Rectal smooth muscle tissue (tissue), 1 donor: ENCODE measurements around the gene SATL1.
"Not testable (repeated sequence)": the region's sequence is repeated elsewhere in the genome, so short reads cannot be mapped to it uniquely, and the experiment has no call there.

Experiments used
- H3K27ac ChIP-seq: one replicate; pipeline ENCODE4 v1.7.0; 2013; ENCODE audit warnings: low read depth, low read length, inconsistent platforms
- H3K27me3 ChIP-seq: one replicate; pipeline ENCODE4 v1.7.0; 2013; ENCODE audit warnings: low read length; ENCODE audit not compliant: control insufficient read depth, insufficient read depth
- H3K36me3 ChIP-seq: one replicate; pipeline ENCODE4 v1.7.0; 2013; ENCODE audit warnings: low read length; ENCODE audit not compliant: control insufficient read depth, insufficient read depth
- H3K4me1 ChIP-seq: one replicate; pipeline ENCODE4 v1.7.0; 2013; ENCODE audit warnings: low read length; ENCODE audit not compliant: control insufficient read depth, insufficient read depth
- H3K4me3 ChIP-seq: one replicate; pipeline ENCODE4 v1.7.0; 2013; ENCODE audit warnings: low read length
- H3K9ac ChIP-seq: one replicate; pipeline ENCODE4 v1.7.0; 2013; ENCODE audit warnings: low read length

The SATL1 gene

DNA sequence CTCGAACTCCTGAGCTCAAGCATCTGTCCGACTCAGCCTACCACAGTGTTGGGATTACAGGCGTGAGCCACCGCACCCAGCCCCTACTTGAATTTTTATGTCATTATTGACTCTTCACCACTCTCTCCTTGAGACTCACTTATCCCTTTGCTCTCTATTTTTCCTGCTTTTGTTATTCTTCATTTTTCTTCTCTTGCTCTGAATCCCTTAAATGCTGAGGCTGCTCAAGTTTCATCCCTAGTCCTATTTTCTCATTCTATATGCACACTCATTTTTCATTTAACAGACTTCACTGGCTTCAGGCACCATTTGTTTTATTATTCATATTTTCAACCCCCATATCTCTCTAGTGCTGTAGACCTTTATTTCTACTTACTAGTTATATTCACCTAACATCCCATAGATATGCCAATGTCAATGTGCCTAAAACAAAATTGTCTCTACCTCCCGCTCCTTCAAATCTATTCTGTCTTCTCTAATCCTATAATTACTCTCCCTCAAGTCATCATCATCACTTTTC lies 154.2 kb downstream of the SATL1 start:
- Histone ChIP-seq H3K27me3 (no peaks in the 10 kb centered on the region), H3K4me3 (no peak overlapping the region), H3K9ac (no peak overlapping the region), H3K27ac (no peak overlapping the region), H3K36me3 (no peaks in the 10 kb centered on the region), H3K4me1 (no peaks in the 10 kb centered on the region)

DNA sequence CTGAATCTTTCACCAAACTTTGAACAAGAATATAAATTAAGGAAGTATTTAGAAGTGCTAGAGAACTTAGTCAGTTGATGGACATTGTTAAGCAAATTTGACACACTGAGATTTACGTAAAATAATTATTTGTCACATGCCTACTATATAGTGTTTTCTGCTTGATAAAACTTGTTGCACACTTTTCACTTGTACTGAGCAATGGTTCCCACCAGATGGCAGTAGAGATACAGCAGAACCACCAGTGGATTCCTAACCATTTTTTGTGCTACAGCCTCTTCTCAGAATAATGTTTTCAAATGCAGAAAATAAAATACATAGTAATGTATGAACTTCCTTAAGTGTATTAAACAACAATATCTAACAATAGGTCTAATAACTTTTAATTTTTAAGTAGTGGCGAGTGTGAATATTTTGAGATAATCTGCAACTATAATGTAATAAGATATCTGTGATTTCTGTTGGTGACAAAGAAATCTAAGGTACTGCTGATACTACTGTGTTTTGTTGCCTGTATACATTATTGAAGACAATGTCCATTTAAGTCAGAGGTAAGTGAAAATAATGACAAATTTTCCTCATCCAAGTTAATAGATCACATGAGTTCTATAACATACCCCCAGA lies 158.7 kb downstream of the SATL1 start:
- Histone ChIP-seq H3K27ac (no peak overlapping the region), H3K4me1 (no peaks in the 10 kb centered on the region), H3K27me3 (no peaks in the 10 kb centered on the region), H3K4me3 (no peak overlapping the region), H3K9ac (no peak overlapping the region), H3K36me3 (no peaks in the 10 kb centered on the region)

DNA sequence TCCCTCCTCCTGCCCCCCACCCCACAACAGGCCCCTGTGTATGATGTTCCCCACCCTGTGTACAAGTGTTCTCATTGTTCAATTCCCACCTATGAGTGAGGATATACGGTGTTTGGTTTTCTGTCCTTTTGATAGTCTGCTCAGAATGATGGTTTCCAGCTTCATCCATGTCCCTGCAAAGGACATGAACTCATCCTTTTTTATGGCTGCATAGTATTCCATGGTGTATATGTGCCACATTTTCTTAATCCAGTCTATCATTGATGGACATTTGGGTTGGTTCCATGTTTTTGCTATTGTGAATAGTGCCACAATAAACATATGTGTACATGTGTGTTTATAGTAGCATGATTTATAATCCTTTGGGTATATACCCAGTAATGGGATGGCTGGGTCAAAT lies 166.3 kb downstream of the SATL1 start:
- not testable (repeated sequence) for H3K27ac ChIP-seq, H3K27me3 ChIP-seq, H3K4me1 ChIP-seq, H3K36me3 ChIP-seq, H3K9ac ChIP-seq, H3K4me3 ChIP-seq

DNA sequence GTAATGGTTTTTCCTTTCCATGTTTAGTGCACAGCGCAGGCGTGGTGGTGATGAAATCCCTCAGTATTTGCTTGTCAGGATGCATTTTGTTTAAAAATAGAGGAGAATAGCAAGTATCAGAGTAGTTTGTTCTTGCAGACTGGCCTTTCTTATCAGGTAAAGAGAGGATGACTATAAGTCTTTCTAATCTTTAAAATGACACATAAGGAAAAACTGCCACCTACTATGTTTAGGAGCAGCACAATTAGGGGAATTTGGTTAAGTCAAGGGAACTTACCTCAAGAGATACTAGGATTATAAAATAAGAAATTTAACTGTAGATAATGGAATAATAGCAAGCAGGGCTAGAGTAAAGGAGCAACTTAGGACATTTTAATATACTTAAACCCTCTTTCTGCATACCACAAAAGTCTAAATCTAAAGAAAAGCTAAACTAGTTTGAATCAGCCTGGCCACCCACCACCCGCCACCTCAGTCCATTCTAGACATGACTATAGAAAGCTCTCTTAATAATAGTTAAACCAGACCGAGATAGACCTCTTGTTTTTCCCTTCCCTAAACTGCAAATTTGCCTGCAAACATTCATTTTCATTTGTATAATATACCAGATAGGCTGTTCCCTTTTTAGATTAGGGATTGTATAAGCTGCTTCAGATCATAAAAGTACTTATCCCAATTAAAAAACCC lies 177.9 kb downstream of the SATL1 start:
- Histone ChIP-seq H3K27me3 (no peaks in the 10 kb centered on the region), H3K4me1 (no peaks in the 10 kb centered on the region), H3K36me3 (no peaks in the 10 kb centered on the region), H3K27ac (no peak overlapping the region), H3K4me3 (no peak overlapping the region), H3K9ac (no peak overlapping the region)

DNA sequence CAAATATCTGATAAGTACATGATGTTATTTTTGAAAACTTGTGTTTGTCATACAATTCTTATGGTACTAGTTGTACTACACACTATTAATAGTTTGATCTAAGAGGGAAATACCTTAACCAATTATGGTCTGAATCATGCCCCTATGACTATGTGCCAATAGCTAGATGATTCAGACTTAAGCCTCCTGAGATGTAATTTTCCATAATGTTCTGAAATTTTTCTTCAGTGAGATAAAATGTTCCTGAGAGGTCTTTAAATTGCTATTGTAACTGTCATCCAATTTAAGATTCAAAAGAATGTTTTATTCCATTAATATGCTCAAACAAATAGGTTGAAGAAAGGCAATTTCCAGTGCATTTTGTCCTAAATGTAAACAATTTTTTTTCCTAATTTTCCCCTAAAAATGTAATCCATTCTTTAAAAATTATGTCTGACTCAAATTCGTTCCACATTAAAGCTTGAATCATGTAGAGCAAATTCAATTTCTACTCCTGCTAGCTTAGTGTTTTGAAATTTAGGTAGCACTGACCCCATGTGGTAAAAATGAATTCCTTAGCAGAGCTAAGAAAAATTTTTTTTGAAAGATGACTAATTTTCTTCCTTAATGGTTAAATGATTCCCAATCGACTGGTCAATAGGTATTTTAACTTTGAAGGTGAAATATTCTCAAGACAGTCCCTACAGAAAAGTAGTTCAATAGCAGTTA lies 190.8 kb downstream of the SATL1 start:
- Histone ChIP-seq H3K9ac (no peak overlapping the region), H3K27me3 (no peaks in the 10 kb centered on the region), H3K27ac (no peak overlapping the region), H3K4me3 (no peak overlapping the region), H3K36me3 (no peaks in the 10 kb centered on the region), H3K4me1 (no peaks in the 10 kb centered on the region)

DNA sequence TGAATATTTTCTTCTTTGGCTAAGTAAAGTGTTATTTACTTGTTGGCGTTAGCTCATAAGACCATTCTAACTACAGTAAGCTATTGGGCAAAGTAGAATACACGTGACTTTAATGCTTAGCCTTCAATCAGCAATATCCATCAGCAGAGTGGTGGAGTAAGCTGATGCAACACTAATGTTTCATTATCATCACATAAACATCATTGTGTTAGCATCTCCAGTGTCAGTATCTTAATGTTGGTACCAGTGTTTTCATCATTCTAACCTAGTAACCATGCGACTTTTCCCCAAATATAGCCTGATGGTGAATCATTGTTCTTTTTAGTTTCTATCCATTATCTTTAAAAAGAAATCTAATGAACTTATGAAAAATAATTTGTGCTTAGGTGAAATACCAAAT lies 191.4 kb downstream of the SATL1 start:
- Histone ChIP-seq H3K27me3 (no peaks in the 10 kb centered on the region), H3K27ac (no peak overlapping the region), H3K4me3 (no peak overlapping the region), H3K36me3 (no peaks in the 10 kb centered on the region), H3K9ac (no peak overlapping the region), H3K4me1 (no peaks in the 10 kb centered on the region)

DNA sequence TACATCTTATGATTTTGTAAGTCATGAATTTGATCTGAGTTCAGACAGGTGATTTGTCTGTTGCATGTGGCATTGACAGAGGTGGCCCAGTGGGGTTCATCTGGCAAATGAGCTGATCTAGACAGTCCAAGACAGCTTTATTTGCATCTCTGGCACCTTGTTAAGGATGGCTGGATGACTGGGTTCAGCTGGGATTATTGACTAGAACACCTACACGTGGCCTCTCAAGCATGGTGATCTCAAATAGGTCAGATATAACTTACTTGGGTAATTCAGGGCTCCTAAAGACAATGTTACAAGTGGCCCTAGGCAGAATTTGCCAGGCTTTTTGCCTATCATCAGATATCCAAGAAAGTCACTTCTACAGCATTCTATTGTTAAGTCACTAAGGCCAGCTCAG lies 192.0 kb downstream of the SATL1 start:
- Histone ChIP-seq H3K4me3 (no peak overlapping the region), H3K27me3 (no peaks in the 10 kb centered on the region), H3K9ac (no peak overlapping the region), H3K27ac (no peak overlapping the region), H3K36me3 (no peaks in the 10 kb centered on the region), H3K4me1 (no peaks in the 10 kb centered on the region)
